Esophagus muscularis mucosa (tissue), 4 donors: ENCODE results near the gene ODF2. TPM values are rescaled to one million over a fixed set of nuclear protein-coding genes. Genes with fewer than 3 reads are reported as not detected.

Experiments used
- DNase-seq: peaks from one replicate; pipeline ENCODE4 v3.0.0-alpha.2; 2017; ENCODE audit errors: extremely low spot score
- H3K27ac ChIP-seq, 4 donors: fragments of 200-600 bp; sonication (generic); replicated peaks in 1 of 4; 1 replicate in 3 of 4; 2 replicates in 1 of 4; pipeline ENCODE4 v1.5.1; 2016 to 2019; ENCODE audit warnings: mild to moderate bottlenecking in 1 of 4
- H3K27me3 ChIP-seq, 4 donors: fragments of 200-600 bp; sonication (generic); one replicate each; pipeline versions ENCODE4 v1.5.1 to v1.6.0; 2016 to 2019
- H3K36me3 ChIP-seq, 4 donors: fragments of 200-600 bp; sonication (generic); one replicate each; pipeline ENCODE4 v1.5.1; 2016 to 2019
- H3K4me1 ChIP-seq, 4 donors: fragments of 200-600 bp; sonication (generic); one replicate each; pipeline ENCODE4 v1.5.1; 2016 to 2019
- H3K4me3 ChIP-seq, 4 donors: fragments of 200-600 bp; sonication (generic); 1 replicate in 2 of 4; 2 replicates in 2 of 4; pipeline ENCODE4 v1.5.1; 2016 to 2019; ENCODE audit warnings: mild to moderate bottlenecking in 4 of 4, moderate library complexity in 1 of 4
- H3K9me3 ChIP-seq, 4 donors: fragments of 200-600 bp; sonication (generic); 1 replicate in 3 of 4; 2 replicates in 1 of 4; pipeline ENCODE4 v1.5.1; 2016 to 2019
- CTCF ChIP-seq, 3 experiments: fragments of 200-600 bp in 2 of 3; fragments of 450-650 bp in 1 of 3; sonication (generic) in 2 of 3; IDR thresholded peaks; one replicate each; pipeline ENCODE4 v1.5.1; 2017 to 2019; ENCODE audit warnings: antibody characterized with exemption in 3 of 3, mild to moderate bottlenecking in 2 of 3, moderate library complexity in 1 of 3
- EP300 ChIP-seq: sonication (generic); formaldehyde crosslinking; IDR thresholded peaks from one replicate; pipeline ENCODE4 v1.6.1; 2017; ENCODE audit warnings: antibody characterized with exemption
- POLR2A ChIP-seq: fragments of 450-650 bp; IDR thresholded peaks from one replicate; pipeline ENCODE4 v1.6.1; 2017; ENCODE audit warnings: antibody characterized with exemption, moderate library complexity, mild to moderate bottlenecking, low read depth
- POLR2AphosphoS5 ChIP-seq, 2 donors: sonication (generic); formaldehyde crosslinking; IDR thresholded peaks; one replicate each; pipeline ENCODE4 v1.6.1; 2017; ENCODE audit warnings: antibody characterized with exemption in 2 of 2
- WGBS: methylation state at CpG from one replicate; pipeline ENCODE4 v1.1.5; 2018; 5-methylcytosine and 5-hydroxymethylcytosine counted together
- intact Hi-C: fragments of 100-400 bp; cut with DNase I; formaldehyde crosslinking; loops from one replicate; pipeline ENCODE4 v1.15.1; 2023
- total RNA-seq, 4 donors: library from RNA; depleted of rRNA; stranded (reverse); fragments of >200 nt; gene quantifications; one replicate each; pipeline versions ENCODE4 v1.1.0 to v1.2.1, GENCODE V29; 2016

The ODF2 gene
- 10 to 100 TPM; 18.1 to 34.3 (median 23.0) TPM for total RNA-seq

- under 1% methylated on average over 53 of the region's 82 CpGs for WGBS
- peak within 1 kb of the TSS; percentile 84 to 95 (median 92) for H3K27ac ChIP-seq
- peak; percentile 99 for DNase-seq
- intact Hi-C loops: no loop called here
- H3K4me3 ChIP-seq: peak within 1 kb of the TSS; percentile 87 to 93 (median 90)
- H3K27me3 ChIP-seq: no peaks in the 10 kb centered on the region
- H3K36me3 ChIP-seq: peaks cover 13 to 20% (median 14%) of the 10 kb centered on the region in 4 donors
- H3K9me3 ChIP-seq: no peaks in the 10 kb centered on the region
- TF ChIP-seq POLR2A: no peak
- TF ChIP-seq EP300: no peak
- TF ChIP-seq POLR2AphosphoS5 (IDR thresholded peaks at IDR 0.05): peak; percentile 74 to 76
- peaks cover 14 to 20% (median 17%) of the 10 kb centered on the region in 4 donors for H3K4me1 ChIP-seq
These were observed at the start of gene ODF2 for GRCh38 chr9:128455849-128456612. TSS of gene ODF2 (plus strand) at chr9:128456006. CDS start at chr9:128456092, 86 bp downstream.

GRCh38 chr9:128406848-128407391, 48.9 kb upstream of the ODF2 start:
- WGBS: 76% methylated on average over 9 of the region's 9 CpGs
- Histone ChIP-seq H3K27ac (no peak overlapping the region), H3K4me1 (peaks cover 0 to 6% (median 5%) of the 10 kb centered on the region in 4 donors), H3K27me3 (peaks cover 0 to 73% (median 0%) of the 10 kb centered on the region in 4 donors), H3K9me3 (no peaks in the 10 kb centered on the region), H3K36me3 (no peaks in the 10 kb centered on the region), H3K4me3 (no peak overlapping the region)
- DNase-seq: no peak
- intact Hi-C loops: no loop called here
- TF ChIP-seq EP300 (no peak), POLR2A (no peak), POLR2AphosphoS5 (IDR thresholded peaks at IDR 0.05) (no peak), CTCF (IDR thresholded peaks at IDR 0.05) (no peak)

GRCh38 chr9:128408963-128409431, 46.8 kb upstream of the ODF2 start:
- intact Hi-C loops: no loop called here
- Histone ChIP-seq H3K4me3 (no peak overlapping the region), H3K4me1 (peaks cover 0 to 6% (median 5%) of the 10 kb centered on the region in 4 donors), H3K9me3 (no peaks in the 10 kb centered on the region), H3K27ac (no peak overlapping the region), H3K27me3 (peaks cover 0 to 82% (median 2%) of the 10 kb centered on the region in 4 donors), H3K36me3 (no peaks in the 10 kb centered on the region)
- no peak for TF ChIP-seq POLR2AphosphoS5 (IDR thresholded peaks at IDR 0.05)
- TF ChIP-seq EP300: no peak
- no peak for TF ChIP-seq POLR2A
- no peak for TF ChIP-seq CTCF (IDR thresholded peaks at IDR 0.05)
- DNase-seq: no peak
- WGBS: 42% methylated on average over 13 of the region's 26 CpGs

GRCh38 chr9:128409450-128409849, 46.4 kb upstream of the ODF2 start:
- H3K27ac ChIP-seq: no peak overlapping the region
- H3K4me3 ChIP-seq: no peak overlapping the region
- H3K36me3 ChIP-seq: no peaks in the 10 kb centered on the region
- no peaks in the 10 kb centered on the region for H3K9me3 ChIP-seq
- DNase-seq: no peak
- WGBS: 62% methylated on average over 5 of the region's 8 CpGs
- H3K27me3 ChIP-seq: peaks cover 0 to 82% (median 3%) of the 10 kb centered on the region in 4 donors
- TF ChIP-seq POLR2A (no peak), POLR2AphosphoS5 (IDR thresholded peaks at IDR 0.05) (no peak), EP300 (no peak), CTCF (IDR thresholded peaks at IDR 0.05) (no peak)
- peaks cover 0 to 6% (median 5%) of the 10 kb centered on the region in 4 donors for H3K4me1 ChIP-seq
- intact Hi-C loops: no loop called here

GRCh38 chr9:128409978-128410377, 45.8 kb upstream of the ODF2 start:
- Histone ChIP-seq H3K27ac (no peak overlapping the region), H3K4me3 (no peak overlapping the region), H3K9me3 (no peaks in the 10 kb centered on the region), H3K36me3 (no peaks in the 10 kb centered on the region), H3K27me3 (peaks cover 0 to 82% (median 3%) of the 10 kb centered on the region in 4 donors), H3K4me1 (peaks cover 0 to 6% (median 5%) of the 10 kb centered on the region in 4 donors)
- TF ChIP-seq POLR2AphosphoS5 (IDR thresholded peaks at IDR 0.05) (no peak), CTCF (IDR thresholded peaks at IDR 0.05) (peak in 1 of 3 experiments; percentile 20)
- no peak for DNase-seq
- intact Hi-C loops: loop anchor here (5.0 kb wide), 1 partner anchor 48 kb away; no protein-coding TSS in a partner anchor
- 55% methylated on average over 3 of the region's 6 CpGs for WGBS
